Caki2 (cell line): ENCODE data around the gene PSMD4. TPM values are rescaled to one million over a fixed set of nuclear protein-coding genes. Genes with fewer than 3 reads are reported as not detected.

Source experiments
- DNase-seq: peaks from one replicate; pipeline ENCODE4 v3.0.0-alpha.2; 2015; ENCODE audit warnings: low read depth
- in situ Hi-C: cut with HindIII; loops from 2 replicates; pipeline ENCODE4 v1.10.0; 2016; ENCODE audit warnings: low sequenced_read_pairs, low pct_unique_long_range_greater_than_20kb, mixed read lengths
- total RNA-seq: library from RNA; depleted of rRNA; stranded (reverse); fragments of >200 nt; shearing (Covaris generic); gene quantifications from 2 replicates; pipeline ENCODE4 v1.2.3, GENCODE V29; 2014; ENCODE audit warnings: low replicate concordance

The PSMD4 gene
- total RNA-seq, 1 experiment from 2014 or later: 273 TPM

- in situ Hi-C loops: no loop called here
- DNase-seq: no peak
Measured at GRCh38 chr1:151289080-151289935, 34.8 kb downstream of the PSMD4 start.

- in situ Hi-C loops: no loop called here
- DNase-seq: no peak
Measured at GRCh38 chr1:151289991-151290708, 35.6 kb downstream of the PSMD4 start.

GRCh38 chr1:151290709-151291303 is 36.3 kb downstream of the PSMD4 start:
- DNase-seq: no peak
- in situ Hi-C loops: no loop called here

GRCh38 chr1:151292207-151293030 is 37.9 kb downstream of the PSMD4 start:
- in situ Hi-C loops: no loop called here
- no peak for DNase-seq

- no peak for DNase-seq
- in situ Hi-C loops: no loop called here
Measured at GRCh38 chr1:151293093-151293492, 38.6 kb downstream of the PSMD4 start.

GRCh38 chr1:151294742-151295462 is 40.4 kb downstream of the PSMD4 start:
- in situ Hi-C loops: no loop called here
- no peak for DNase-seq

GRCh38 chr1:151309811-151310323 is 55.3 kb downstream of the PSMD4 start:
- in situ Hi-C loops: no loop called here
- DNase-seq: no peak

- no peak for DNase-seq
- in situ Hi-C loops: no loop called here
Measured at GRCh38 chr1:151311011-151311410, 56.5 kb downstream of the PSMD4 start.

GRCh38 chr1:151311589-151312331 is 57.2 kb downstream of the PSMD4 start:
- DNase-seq: peak; percentile 94
- in situ Hi-C loops: no loop called here

- in situ Hi-C loops: no loop called here
- DNase-seq: no peak
Measured at GRCh38 chr1:151312411-151312810, 57.9 kb downstream of the PSMD4 start.

- in situ Hi-C loops: no loop called here
- DNase-seq: no peak
Measured at GRCh38 chr1:151312826-151313225, 58.3 kb downstream of the PSMD4 start.

GRCh38 chr1:151313501-151313900 is 59.0 kb downstream of the PSMD4 start:
- no peak for DNase-seq
- in situ Hi-C loops: no loop called here

GRCh38 chr1:151314137-151314875 is 59.8 kb downstream of the PSMD4 start:
- in situ Hi-C loops: no loop called here
- peak; percentile 21 for DNase-seq

GRCh38 chr1:151315565-151316235 is 61.2 kb downstream of the PSMD4 start:
- no peak for DNase-seq
- in situ Hi-C loops: no loop called here
